ENCODE measurements around the gene CBX3.
"Not testable (repeated sequence)": the region's sequence is repeated elsewhere in the genome, so short reads cannot be mapped to it uniquely, and the experiment has no call there.

CBX3 gene

GRCh38 chr7:26169271-26169670 lies 32.3 kb upstream of the CBX3 start:
- no peak for DNase-seq (ENCODE audit: low read depth in 2 of 3, low spot score in 1 of 3)

GRCh38 chr7:26170663-26171062 lies 30.9 kb upstream of the CBX3 start:
- DNase-seq (ENCODE audit: low read depth in 2 of 3, low spot score in 1 of 3) = no peak

GRCh38 chr7:26171601-26172000 lies 29.9 kb upstream of the CBX3 start:
- DNase-seq (ENCODE audit: low read depth in 2 of 3, low spot score in 1 of 3) = no peak

- DNase-seq (ENCODE audit: low read depth in 2 of 3, low spot score in 1 of 3) = no peak
Observed at GRCh38 chr7:26172048-26172447, 29.5 kb upstream of the CBX3 start.

GRCh38 chr7:26175903-26176302 lies 25.6 kb upstream of the CBX3 start:
- not testable (repeated sequence) for DNase-seq (ENCODE audit: low read depth in 2 of 3, low spot score in 1 of 3)

- DNase-seq (ENCODE audit: low read depth in 2 of 3, low spot score in 1 of 3) = not testable (repeated sequence)
Observed at GRCh38 chr7:26176696-26177095, 24.8 kb upstream of the CBX3 start.

- not testable (repeated sequence) for DNase-seq (ENCODE audit: low read depth in 2 of 3, low spot score in 1 of 3)
Observed at GRCh38 chr7:26177269-26177668, 24.3 kb upstream of the CBX3 start.

GRCh38 chr7:26178272-26178960 lies 23.1 kb upstream of the CBX3 start:
- DNase-seq (ENCODE audit: low read depth in 2 of 3, low spot score in 1 of 3) = no peak

- DNase-seq (ENCODE audit: low read depth in 2 of 3, low spot score in 1 of 3) = no peak
Observed at GRCh38 chr7:26179422-26179821, 22.1 kb upstream of the CBX3 start.

- DNase-seq (ENCODE audit: low read depth in 2 of 3, low spot score in 1 of 3) = no peak
Observed at GRCh38 chr7:26179826-26180497, 21.6 kb upstream of the CBX3 start.

- DNase-seq (ENCODE audit: low read depth in 2 of 3, low spot score in 1 of 3) = no peak
Observed at GRCh38 chr7:26180792-26181198, 20.8 kb upstream of the CBX3 start.

- DNase-seq (ENCODE audit: low read depth in 2 of 3, low spot score in 1 of 3) = no peak
Observed at GRCh38 chr7:26181474-26182227, 19.9 kb upstream of the CBX3 start.

- no peak for DNase-seq (ENCODE audit: low read depth in 2 of 3, low spot score in 1 of 3)
Observed at GRCh38 chr7:26182283-26182682, 19.3 kb upstream of the CBX3 start.

GRCh38 chr7:26182706-26183105 lies 18.8 kb upstream of the CBX3 start:
- DNase-seq (ENCODE audit: low read depth in 2 of 3, low spot score in 1 of 3) = no peak

GRCh38 chr7:26183545-26184280 lies 17.8 kb upstream of the CBX3 start:
- no peak for DNase-seq (ENCODE audit: low read depth in 2 of 3, low spot score in 1 of 3)

- not testable (repeated sequence) for DNase-seq (ENCODE audit: low read depth in 2 of 3, low spot score in 1 of 3)
Observed at GRCh38 chr7:26184281-26185101, 17.1 kb upstream of the CBX3 start.

GRCh38 chr7:26185131-26185843 lies 16.3 kb upstream of the CBX3 start:
- DNase-seq (ENCODE audit: low read depth in 2 of 3, low spot score in 1 of 3) = no peak

- DNase-seq (ENCODE audit: low read depth in 2 of 3, low spot score in 1 of 3) = no peak
Observed at GRCh38 chr7:26185844-26186180, 15.7 kb upstream of the CBX3 start.

GRCh38 chr7:26186364-26187311 lies 14.9 kb upstream of the CBX3 start:
- DNase-seq (ENCODE audit: low read depth in 2 of 3, low spot score in 1 of 3) = no peak

All from stimulated activated CD4-positive, alpha-beta T cell treated with anti-CD3 and anti-CD28 coated beads, Interleukin-12 subunit alpha, Interleukin-12 subunit beta, amount 100 ng/mL, for 48 hours (primary cell).